GM21423 (cell line): ENCODE results near the gene MANF.
"Not testable (repeated sequence)": the region's sequence is repeated elsewhere in the genome, so short reads cannot be mapped to it uniquely, and the experiment has no call there.

Experiments
- ATAC-seq: cut with Tn5 transposase; IDR thresholded peaks from one replicate; pipeline ENCODE4 v1.9.1; 2021; ENCODE audit warnings: mild to moderate bottlenecking, moderate library complexity; ENCODE audit not compliant: unreplicated experiment

The MANF gene

DNA sequence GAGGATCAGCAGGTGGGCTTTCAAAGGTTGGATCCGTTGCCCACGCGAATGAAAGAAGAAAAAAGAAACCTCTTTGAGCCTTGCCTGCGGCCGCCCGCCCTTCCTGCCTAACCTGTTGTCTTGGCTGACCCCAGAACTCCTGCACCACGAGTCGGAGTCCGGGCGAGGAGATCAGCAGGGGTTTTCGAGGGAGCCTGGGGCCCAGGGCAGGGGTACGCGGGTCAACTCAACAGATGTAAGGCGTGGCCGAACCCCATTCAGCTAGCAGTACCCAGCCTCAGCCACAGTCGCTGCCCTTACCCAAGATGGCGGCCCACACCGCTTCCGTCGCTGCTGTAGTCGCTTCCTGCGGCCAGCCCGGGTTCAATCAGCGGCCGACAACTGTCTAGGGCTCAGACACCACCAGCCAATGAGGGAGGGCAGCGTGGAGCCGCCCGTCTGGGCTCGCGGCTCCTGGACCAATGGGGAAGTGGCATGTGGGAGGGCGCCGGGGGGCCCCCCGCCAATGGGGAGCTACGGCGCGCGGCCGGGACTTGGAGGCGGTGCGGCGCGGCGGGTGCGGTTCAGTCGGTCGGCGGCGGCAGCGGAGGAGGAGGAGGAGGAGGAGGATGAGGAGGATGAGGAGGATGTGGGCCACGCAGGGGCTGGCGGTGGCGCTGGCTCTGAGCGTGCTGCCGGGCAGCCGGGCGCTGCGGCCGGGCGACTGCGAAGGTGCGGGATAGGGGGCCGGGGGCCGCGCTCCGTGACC, at the start of gene MANF:
Gene MANF, plus strand, starts transcription at position 566 of the 748 bp plus-strand sequence. Its CDS starts 52 bp downstream, at position 618.
- peak; percentile 93 for ATAC-seq

DNA sequence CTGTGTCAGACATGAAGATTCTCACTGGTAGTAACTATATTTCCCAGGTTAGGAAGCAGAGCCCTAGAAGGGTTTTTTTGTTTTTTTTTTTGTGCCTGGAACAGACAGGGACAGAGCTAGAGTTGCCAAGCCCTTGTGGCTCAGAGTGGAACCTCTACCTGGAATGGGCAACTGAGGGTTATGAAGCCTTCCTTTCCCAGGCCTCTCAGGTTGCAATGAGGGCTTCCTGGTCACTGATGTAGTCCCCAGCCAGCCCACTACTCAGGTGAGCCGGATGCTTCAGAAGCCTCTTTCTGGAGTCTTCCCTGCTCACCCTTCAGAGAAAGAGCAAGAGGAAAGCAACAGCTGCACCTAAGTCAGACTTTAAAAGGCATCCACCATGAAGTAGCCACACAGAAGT, 48.8 kb upstream of the MANF start:
- ATAC-seq: no peak

DNA sequence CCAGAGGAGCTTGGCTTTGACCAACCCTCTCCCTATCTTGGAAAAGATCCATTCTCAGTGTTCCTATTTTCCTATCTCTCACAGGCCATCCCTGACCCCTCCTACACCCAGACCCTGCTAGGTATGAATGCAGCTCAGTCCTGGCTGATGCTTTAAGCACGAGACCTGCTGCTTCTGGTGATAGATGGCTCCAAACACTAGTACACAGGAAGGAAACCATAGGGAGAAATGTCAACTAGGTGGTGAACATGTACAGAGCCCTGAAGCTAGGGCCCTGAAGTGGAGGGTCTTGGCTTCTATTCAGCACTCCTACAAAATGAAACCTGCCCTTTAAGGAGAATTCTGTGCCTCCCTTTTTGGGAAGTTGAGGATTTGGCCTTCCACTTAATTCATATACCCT, 47.4 kb upstream of the MANF start:
- no peak for ATAC-seq

DNA sequence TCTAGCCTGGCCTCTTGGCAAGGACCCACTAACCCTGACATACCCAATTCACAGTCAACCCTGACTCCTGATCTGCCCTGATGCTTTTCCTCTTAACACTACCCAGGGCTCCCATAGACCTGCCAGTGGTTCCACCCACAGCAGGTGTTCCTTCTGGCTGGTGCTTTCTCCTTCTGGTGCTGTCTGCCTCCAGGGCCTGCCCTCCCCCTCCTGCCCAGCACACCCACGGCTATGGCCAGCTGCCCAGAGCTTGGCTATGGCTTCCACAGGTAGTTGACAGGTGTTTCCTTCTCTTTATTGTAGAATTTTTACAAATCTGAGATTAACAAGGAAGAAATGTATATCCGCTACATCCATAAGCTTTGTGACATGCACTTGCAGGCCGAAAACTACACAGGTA, 46.5 kb upstream of the MANF start:
- no peak for ATAC-seq

DNA sequence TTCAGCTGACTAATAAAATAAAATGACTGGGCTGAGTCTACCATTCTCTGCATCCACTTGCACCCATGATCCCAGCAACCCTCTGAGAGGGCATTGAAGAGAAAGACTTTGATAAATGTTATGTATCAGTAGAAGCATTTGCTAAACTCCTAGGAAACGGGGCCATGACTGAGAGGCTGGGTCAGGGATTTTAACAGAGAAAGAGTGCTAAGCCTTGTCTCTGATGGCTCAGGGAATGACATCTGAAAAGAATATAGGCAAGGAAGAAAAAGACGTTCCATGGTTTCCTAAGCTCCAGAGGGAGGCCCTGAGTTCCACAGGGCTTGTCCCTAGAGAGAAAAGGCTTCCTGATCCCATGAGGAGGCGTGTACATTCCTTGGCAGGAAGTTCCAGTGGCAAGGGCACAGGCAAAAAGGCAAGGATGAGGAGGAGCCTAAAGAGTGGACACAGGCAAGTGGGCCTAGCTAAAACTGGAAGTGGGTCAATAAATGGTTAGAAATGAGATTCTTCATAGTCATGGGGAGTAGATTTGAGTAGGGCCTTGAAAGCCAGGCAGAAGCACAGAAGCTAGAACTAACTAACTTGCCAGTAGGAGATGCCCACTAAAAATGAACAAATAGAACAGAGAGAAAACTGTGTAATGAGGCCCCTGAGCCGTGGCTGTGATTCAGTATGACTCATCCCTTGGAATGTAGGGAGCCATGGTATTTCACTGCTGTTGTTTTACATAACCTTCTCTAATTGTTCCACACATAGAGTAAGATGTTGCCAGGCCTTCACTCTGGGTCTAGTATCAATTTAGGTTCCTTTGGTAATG, 44.9 kb upstream of the MANF start:
- ATAC-seq: no peak

DNA sequence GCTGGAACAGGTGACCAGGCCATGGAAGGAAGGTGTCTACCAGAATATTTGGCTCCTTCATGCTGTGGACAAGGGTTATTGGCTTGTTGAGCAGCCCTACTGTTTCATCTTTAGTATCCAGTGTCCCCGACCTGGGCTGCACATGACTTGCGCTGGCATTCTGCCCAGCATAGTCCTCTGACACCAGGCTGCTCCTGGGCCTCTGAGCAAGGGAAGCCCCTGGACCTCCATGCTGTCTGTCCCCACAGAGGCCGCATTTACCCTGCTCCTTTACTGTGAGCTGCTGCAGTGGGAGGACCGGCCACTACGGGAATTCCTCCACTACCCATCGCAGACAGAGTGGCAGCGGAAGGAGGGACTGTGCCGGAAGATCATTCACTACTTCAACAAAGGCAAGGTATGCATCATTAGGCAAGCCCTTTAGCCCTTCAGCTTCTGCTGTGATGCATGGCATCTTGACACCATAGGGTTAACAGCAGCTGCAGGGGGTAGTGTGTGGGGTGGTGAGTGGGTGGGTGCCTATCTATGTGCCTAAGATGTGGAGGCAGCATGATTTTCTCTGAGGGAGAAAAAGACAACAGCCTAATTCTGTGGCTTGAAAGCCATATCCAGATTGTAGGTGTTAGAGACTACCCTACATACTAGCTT, 44.0 kb upstream of the MANF start:
- ATAC-seq: no peak

DNA sequence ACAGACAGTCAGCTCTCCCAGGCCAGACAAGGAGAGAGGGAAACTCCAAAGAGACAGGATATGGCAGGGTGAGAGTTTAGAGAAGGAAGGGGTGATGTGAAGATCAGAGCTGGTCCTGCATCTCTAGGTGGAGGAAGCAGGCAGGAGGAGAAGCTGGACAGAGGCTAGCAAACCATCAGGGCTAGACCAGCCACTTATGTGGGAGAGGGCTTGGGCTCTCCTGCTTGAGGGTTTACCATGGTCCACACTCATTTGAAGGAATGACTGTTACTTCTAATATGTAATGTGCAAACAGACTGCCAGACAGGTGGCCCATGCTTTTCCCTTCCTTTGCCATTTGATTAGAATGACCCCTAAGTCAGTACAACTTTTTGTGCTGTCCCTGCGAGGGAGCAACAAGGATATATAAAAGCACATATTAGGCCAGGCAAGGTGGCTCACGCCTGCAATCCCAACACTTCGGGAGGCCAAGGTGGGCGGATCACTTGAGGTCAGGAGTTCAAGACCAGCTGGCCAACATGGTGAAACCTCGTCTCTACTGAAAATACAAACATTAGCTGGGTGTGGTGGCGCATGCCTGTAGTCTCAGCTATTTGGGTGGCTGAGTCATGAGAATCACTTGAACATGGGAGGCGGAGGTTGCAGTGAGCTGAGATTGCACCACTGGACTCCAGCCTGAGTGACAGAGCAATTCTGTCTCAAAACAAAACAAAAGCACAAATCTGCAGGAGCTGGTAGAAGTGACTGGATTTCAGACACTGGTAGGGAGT, 41.0 kb upstream of the MANF start:
- ATAC-seq: no peak

DNA sequence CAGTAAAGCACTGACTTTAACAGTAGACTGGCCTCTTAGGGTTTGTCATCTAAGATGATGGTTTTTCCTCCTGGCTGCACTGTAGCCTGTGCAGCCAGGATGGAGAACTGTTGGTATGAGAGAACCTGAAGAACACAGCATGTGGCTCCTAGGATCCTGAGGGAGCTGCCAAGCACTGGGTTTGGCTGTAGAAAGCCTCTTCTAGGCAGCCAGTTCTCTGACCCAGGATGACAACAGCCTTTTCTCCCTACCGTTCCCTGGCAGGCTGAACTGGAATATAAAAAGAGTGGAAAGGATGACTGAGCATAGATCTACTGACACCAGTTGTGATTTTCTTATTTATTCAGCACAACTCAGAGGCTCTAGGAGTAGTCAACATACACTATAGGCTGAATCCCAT, 34.3 kb upstream of the MANF start:
- ATAC-seq: no peak

DNA sequence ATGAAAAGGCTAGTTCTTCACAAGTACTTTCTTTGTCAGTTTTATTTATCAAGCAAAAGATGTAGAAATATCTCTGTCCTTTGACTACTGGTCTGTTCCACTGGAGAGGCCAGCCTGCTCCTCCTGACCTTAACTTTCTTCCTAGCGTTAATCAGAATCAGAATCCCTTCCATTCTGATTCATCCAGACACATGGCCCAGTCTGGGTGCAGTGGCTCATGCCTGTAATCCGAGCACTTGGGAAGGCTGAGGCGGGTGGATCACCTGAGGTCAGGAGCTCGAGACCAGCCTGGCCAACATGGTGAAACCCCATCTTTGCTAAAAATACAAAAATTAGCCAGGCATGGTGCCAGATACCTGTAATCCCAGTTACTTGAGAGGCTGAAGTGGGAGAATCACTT, 32.0 kb upstream of the MANF start:
- ATAC-seq: no peak

DNA sequence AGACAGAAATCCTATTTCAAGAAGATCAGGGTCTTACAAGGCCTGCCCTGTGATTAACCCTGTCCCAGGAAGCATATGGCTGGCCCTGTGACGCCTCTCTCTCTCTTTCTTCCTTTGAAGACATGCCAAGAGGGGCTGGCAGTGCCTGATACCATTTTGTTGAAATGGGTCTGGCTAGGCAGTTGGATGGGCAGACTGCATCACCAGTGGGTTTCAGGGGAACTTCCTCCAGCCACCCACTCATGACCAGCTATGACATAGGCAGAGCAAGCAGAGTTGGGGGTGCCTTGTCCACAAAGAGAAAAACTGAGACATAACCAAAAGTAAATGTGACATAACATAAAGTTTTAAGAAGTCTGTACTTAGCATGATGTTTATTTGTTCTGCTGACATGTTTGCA, 31.4 kb upstream of the MANF start:
- ATAC-seq: no peak

DNA sequence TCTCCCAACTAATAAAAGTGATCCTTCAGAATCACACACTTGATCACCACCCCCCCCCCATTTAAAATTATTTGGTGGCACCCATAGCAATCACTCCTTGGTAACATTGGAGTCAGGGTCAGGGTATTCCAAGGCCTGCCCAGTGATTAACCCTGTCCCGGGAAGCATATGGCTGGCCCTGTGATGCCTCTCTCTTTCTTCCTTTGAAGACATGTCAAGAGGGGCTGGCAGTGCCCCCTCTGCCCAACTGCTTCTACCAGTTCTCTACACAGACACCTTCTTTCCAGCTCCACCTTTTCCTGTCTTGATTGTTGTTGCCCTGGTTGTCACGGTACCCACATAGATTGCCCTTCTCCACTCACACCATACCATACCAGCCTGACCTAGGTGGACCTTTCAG, 30.9 kb upstream of the MANF start:
- no peak for ATAC-seq

DNA sequence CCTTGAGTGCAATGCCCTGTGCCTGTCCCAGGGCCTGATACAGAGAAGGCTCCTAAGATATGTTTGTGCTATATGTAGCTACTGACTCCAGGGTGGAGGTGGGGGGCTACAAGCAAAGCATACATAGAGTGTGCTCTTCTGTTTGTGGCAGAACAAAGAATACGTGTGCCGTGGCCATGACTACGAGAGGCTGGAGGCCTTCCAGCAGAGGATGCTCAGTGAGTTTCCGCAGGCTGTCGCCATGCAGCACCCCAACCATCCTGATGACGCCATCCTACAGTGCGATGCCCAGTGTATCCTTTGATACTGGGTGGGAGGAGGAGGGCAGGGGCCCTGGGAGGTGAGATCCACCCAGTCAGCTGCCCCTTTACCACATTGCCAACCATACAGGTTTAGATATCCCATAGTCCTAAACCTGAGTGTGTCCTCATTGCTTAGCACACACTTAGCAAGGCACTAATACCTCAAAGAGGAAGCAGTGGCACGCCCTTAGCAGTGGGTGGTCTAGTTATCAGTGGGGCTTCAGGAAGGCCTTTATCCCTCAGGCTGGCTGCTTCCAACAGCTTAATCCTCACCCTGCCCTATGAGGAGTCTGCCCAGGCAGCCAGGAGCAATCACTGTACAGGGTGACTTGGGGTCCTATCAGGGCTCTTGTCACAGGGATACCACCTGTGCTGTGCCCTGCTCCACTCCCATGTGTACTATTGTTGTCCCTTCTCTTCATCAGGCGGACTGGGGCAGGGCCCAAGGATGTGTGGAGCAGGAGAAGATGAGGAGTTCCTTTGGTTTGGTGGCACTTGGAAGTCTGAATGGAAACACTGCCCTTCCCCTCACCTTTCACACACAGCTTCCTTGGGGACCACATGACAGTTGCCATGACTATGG, 30.1 kb upstream of the MANF start:
- no peak for ATAC-seq

DNA sequence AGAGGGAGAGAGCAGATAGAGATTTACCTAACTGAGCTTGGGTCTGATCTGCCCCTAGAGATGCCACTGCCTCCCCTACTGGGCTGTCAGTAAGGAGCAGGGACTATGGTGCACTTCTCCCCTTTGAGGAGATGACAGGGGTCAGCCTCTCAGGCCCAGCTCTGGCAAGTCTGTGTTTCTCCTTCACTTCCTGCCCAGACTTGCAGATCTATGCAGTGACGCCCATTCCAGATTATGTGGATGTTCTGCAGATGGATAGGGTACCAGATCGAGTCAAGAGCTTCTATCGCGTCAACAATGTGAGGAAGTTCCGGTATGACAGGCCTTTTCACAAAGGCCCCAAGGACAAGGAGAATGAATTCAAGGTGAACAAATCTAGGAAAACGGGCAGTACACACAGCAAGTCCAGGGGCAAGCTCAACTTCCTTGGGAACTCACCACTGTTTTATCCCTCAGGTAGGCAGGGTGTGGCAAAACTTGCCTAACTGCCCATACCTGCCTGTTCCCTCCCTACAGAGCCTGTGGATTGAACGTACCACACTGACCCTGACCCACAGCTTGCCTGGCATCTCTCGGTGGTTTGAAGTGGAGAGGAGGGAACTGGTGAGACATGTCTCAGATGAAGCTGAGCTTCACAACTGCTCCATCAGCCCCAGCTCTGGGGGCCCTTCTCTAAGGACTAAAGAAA, 29.1 kb upstream of the MANF start:
- no peak for ATAC-seq

DNA sequence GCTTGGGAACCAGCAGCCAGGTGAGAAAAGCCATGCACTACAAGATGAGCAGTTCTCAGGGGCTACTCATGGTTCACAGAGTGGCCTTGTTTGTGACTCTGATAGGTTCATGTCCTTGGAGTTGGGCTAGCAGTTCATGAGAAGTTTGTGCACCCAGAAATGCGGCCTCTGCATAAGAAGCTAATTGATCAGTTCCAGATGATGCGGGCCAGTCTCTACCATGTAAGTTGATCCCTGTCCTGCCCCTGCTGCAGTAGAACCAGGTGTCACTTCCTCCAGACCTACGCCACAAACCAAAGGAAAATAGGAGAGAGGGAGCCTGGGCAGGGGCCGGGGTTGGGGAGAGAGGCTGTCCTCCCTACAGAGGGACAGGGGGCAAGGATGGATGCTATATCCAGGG, 27.2 kb upstream of the MANF start:
- ATAC-seq: no peak

DNA sequence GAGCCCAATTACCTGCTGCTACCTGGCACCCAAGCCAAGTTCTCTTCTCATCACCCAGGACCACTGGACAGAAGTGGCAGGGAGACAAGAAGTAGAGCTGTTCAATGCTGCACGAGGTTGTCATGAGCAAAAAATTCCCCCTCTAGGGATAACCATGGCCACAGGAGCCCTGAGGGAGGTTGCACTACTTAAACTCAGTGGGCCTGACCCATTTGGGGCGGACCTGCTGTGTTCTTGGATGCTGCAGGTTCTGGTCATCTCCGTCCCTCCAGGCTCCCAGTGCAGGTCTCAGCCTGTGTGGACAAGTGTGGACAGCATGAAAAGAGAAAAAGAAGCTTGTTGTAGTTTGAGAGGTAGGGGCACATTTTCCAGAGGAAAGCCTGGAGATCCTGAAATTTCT, 26.1 kb upstream of the MANF start:
- no peak for ATAC-seq

DNA sequence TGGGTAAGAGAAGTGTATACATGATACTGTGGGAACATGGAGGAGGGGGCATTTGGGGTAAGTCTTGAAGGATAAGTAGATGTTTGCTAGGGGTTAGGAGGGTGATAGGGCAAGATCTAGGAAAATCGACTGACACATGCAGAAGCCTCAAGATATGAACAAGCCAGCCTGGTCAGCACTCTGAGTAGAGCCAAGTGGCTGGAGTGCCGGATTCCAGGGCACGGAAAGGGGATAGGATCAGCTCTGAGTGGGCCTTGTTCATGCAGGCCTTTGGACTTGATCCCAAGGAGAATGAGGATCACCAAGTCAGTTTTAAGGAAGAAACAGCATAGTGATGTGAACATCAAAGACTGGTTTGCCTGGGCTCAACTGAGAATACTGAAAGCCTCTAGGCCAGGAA, 24.3 kb upstream of the MANF start:
- no peak for ATAC-seq

DNA sequence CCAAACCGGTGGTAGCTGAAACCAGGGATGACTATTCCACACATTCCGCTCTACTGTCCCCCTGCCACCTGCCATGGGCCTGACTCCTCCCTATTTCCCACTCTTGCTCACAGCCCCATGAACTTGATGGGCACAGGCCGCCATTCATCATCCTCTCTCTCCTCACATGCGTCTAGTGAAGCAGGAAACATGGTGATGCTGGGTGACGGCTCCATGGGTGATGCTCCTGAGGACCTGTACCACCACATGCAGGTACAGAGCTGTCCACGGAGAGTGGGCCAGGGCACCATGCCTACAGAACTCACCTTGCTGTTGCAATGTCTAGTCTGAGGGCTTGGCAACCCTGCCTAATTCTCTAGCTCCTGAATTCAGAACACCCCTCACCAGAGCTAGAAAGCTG, 23.3 kb upstream of the MANF start:
- ATAC-seq: no peak

DNA sequence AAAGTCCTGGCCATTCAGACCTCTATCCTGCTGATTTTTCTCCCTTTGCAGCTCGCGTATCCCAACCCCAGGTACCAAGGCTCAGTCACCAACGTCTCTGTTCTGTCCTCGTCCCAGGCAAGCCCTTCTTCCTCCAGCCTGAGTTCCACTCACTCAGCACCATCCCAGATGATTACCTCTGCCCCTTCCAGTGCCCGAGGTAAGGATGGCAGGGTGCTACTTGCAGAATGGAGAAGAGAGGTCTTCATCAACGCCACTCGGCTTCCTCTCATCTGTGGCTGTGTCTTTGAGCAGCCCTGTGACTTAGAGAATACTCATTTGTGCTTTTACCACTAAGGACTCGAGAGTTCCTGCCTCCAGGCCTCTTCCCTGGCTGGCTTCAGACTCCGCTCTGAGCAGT, 22.6 kb upstream of the MANF start:
- no peak for ATAC-seq

DNA sequence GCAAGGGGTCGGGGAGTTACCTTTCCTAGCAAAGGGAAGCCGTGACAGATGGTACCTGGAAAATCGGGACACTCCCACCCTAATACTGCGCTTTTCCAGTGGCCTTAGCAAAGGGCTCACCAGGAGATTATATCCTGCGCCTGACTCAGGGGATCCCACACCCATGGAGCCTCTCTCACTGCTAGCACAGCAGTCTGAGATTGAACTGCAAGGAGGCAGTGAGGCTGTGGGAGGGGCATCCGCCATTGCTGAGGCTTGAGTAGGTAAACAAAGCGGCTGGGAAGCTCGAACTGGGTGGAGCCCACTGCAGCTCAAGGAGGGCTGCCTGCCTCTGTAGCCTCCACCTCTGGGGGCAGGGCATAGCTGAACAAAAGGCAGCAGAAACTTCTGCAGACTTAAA, 16.8 kb upstream of the MANF start:
- ATAC-seq: not testable (repeated sequence)
